ENCODE results near the gene CHST9.

GRCh38 chr18:26940744-26941398, 244.2 kb downstream of the CHST9 start:
- TF ChIP-seq, protein P1, sequence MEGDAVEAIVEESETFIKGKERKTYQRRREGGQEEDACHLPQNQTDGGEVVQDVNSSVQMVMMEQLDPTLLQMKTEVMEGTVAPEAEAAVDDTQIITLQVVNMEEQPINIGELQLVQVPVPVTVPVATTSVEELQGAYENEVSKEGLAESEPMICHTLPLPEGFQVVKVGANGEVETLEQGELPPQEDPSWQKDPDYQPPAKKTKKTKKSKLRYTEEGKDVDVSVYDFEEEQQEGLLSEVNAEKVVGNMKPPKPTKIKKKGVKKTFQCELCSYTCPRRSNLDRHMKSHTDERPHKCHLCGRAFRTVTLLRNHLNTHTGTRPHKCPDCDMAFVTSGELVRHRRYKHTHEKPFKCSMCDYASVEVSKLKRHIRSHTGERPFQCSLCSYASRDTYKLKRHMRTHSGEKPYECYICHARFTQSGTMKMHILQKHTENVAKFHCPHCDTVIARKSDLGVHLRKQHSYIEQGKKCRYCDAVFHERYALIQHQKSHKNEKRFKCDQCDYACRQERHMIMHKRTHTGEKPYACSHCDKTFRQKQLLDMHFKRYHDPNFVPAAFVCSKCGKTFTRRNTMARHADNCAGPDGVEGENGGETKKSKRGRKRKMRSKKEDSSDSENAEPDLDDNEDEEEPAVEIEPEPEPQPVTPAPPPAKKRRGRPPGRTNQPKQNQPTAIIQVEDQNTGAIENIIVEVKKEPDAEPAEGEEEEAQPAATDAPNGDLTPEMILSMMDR (IDR thresholded peaks at IDR 0.05): no peak
- no peak for TF ChIP-seq POLR2A (IDR thresholded peaks at IDR 0.05)

Data from adrenal gland (tissue), 5 donors.